H9 (cell line): ENCODE data around the gene GREB1L. TPM values are rescaled to one million over a fixed set of nuclear protein-coding genes. Genes with fewer than 3 reads are reported as not detected.

Experiments used
- DNase-seq: peaks from one replicate; pipeline ENCODE4 v3.0.0-alpha.2; 2017
- H2AFZ ChIP-seq: one replicate; pipeline ENCODE4 v1.6.1; 2013; ENCODE audit warnings: mild to moderate bottlenecking, low read length, control low read depth, moderate library complexity
- H2AK5ac ChIP-seq: 2 replicates; pipeline ENCODE4 v1.6.1; 2013; ENCODE audit warnings: low read length, control low read depth, mixed read lengths; ENCODE audit not compliant: insufficient read length
- H2BK120ac ChIP-seq: one replicate; pipeline ENCODE4 v1.6.1; 2013; ENCODE audit warnings: low read depth, mild to moderate bottlenecking, low read length, control low read depth, inconsistent platforms; ENCODE audit not compliant: poor library complexity, severe bottlenecking
- H2BK12ac ChIP-seq: 2 replicates; pipeline ENCODE4 v1.6.1; 2013; ENCODE audit warnings: low read length, control low read depth, mixed read lengths, low read depth; ENCODE audit not compliant: insufficient read length
- H2BK15ac ChIP-seq: 2 replicates; pipeline ENCODE4 v1.6.1; 2013; ENCODE audit warnings: low read depth, low read length, control low read depth
- H2BK20ac ChIP-seq: one replicate; pipeline ENCODE4 v1.6.1; 2013; ENCODE audit warnings: low read depth, mild to moderate bottlenecking, low read length, control low read depth, inconsistent platforms; ENCODE audit not compliant: poor library complexity, severe bottlenecking
- H2BK5ac ChIP-seq: 2 replicates; pipeline ENCODE4 v1.6.1; 2013; ENCODE audit warnings: low read length, control low read depth, mixed read lengths; ENCODE audit not compliant: insufficient read length
- H3K14ac ChIP-seq: 2 replicates; pipeline ENCODE4 v1.6.1; 2013; ENCODE audit warnings: low read length, control low read depth; ENCODE audit not compliant: insufficient read depth
- H3K18ac ChIP-seq: 2 replicates; pipeline ENCODE4 v1.6.1; 2013; ENCODE audit warnings: low read depth, mild to moderate bottlenecking, mixed read lengths, low read length, control low read depth; ENCODE audit not compliant: insufficient read length
- H3K23ac ChIP-seq: 2 replicates; pipeline ENCODE4 v1.6.1; 2013; ENCODE audit warnings: low read length, control low read depth, mixed read lengths, low read depth; ENCODE audit not compliant: insufficient read length
- H3K23me2 ChIP-seq: 2 replicates; pipeline ENCODE4 v1.6.1; 2013; ENCODE audit warnings: low read depth, mild to moderate bottlenecking, mixed read lengths, low read length, control low read depth; ENCODE audit not compliant: insufficient read length, poor library complexity, severe bottlenecking
- H3K27ac ChIP-seq: 2 replicates; pipeline ENCODE4 v1.5.1; 2013; ENCODE audit warnings: low read length, control low read depth, mixed read lengths, low read depth; ENCODE audit not compliant: insufficient read length
- H3K27me3 ChIP-seq: 2 replicates; pipeline ENCODE4 v1.6.1; 2013; ENCODE audit warnings: low read length, control low read depth, inconsistent platforms; ENCODE audit not compliant: insufficient read depth
- H3K4ac ChIP-seq: 2 replicates; pipeline ENCODE4 v1.6.1; 2013; ENCODE audit warnings: low read depth, mild to moderate bottlenecking, control low read depth, inconsistent platforms, low read length, moderate library complexity
- H3K4me1 ChIP-seq: 2 replicates; pipeline ENCODE4 v1.6.1; 2013; ENCODE audit warnings: low read length, control low read depth, inconsistent platforms; ENCODE audit not compliant: insufficient read depth
- H3K4me2 ChIP-seq: 2 replicates; pipeline ENCODE4 v1.6.1; 2013; ENCODE audit warnings: low read length, control low read depth, mixed read lengths; ENCODE audit not compliant: insufficient read length, insufficient read depth
- H3K56ac ChIP-seq: 2 replicates; pipeline ENCODE4 v1.6.1; 2013; ENCODE audit warnings: low read depth, mild to moderate bottlenecking, mixed read lengths, low read length, control low read depth; ENCODE audit not compliant: insufficient read length
- H3K79me1 ChIP-seq: 2 replicates; pipeline ENCODE4 v1.6.1; 2013; ENCODE audit warnings: low read depth, mild to moderate bottlenecking, moderate library complexity, low read length, control low read depth, inconsistent platforms; ENCODE audit not compliant: insufficient read depth, poor library complexity, severe bottlenecking
- H3K79me2 ChIP-seq: 2 replicates; pipeline ENCODE4 v1.6.1; 2013; ENCODE audit warnings: low read length, control low read depth, inconsistent platforms; ENCODE audit not compliant: insufficient read depth
- H3K9ac ChIP-seq: 2 replicates; pipeline ENCODE4 v1.6.1; 2013; ENCODE audit warnings: low read length, control low read depth, mixed read lengths; ENCODE audit not compliant: insufficient read length; ENCODE audit errors: extremely low read depth
- H3K9me3 ChIP-seq: one replicate; pipeline ENCODE4 v1.6.1; 2013; ENCODE audit warnings: low read depth, low read length, inconsistent platforms; ENCODE audit not compliant: control insufficient read depth
- H3T11ph ChIP-seq: one replicate; pipeline ENCODE4 v1.6.1; 2013; ENCODE audit warnings: mild to moderate bottlenecking, low read length, control low read depth, inconsistent platforms
- H4K20me1 ChIP-seq: one replicate; pipeline ENCODE4 v1.6.1; 2013; ENCODE audit not compliant: control insufficient read depth, insufficient read length, insufficient read depth
- H4K5ac ChIP-seq: 2 replicates; pipeline ENCODE4 v1.6.1; 2013; ENCODE audit warnings: low read depth, mild to moderate bottlenecking, mixed read lengths, low read length, control low read depth; ENCODE audit not compliant: insufficient read length
- H4K8ac ChIP-seq: replicated peaks from 2 replicates; pipeline ENCODE4 v1.6.1; 2013; ENCODE audit warnings: low read length, control low read depth, mixed read lengths, low read depth; ENCODE audit not compliant: insufficient read length
- H4K91ac ChIP-seq: 2 replicates; pipeline ENCODE4 v1.6.1; 2013; ENCODE audit warnings: low read depth, mild to moderate bottlenecking, moderate library complexity, mixed read lengths, low read length, control low read depth; ENCODE audit not compliant: insufficient read length
- H3K27ac Mint-ChIP-seq, 3 experiments: 2 replicates in 2 of 3; 3 replicates in 1 of 3; pipeline ENCODE4 v1.8.0; 2020 to 2021; ENCODE audit warnings: mixed read lengths in 3 of 3, mild to moderate bottlenecking in 1 of 3, moderate library complexity in 1 of 3
- H3K27me3 Mint-ChIP-seq: 2 replicates; pipeline ENCODE4 v1.8.0; 2021; ENCODE audit warnings: low read depth, mild to moderate bottlenecking, moderate library complexity, mixed read lengths
- H3K36me3 Mint-ChIP-seq, 3 experiments: 2 replicates in 2 of 3; 3 replicates in 1 of 3; pipeline ENCODE4 v1.8.0; 2020 to 2021; ENCODE audit warnings: low read depth in 3 of 3, mixed read lengths in 3 of 3; ENCODE audit not compliant: insufficient read depth in 1 of 3
- H3K4me1 Mint-ChIP-seq, 2 experiments: 2 replicates each; pipeline ENCODE4 v1.8.0; 2020; ENCODE audit warnings: mixed read lengths in 2 of 2
- H3K4me3 Mint-ChIP-seq, 2 experiments: 2 replicates in 1 of 2; 3 replicates in 1 of 2; pipeline ENCODE4 v1.8.0; 2020 to 2021; ENCODE audit warnings: mild to moderate bottlenecking in 2 of 2, mixed read lengths in 2 of 2, moderate library complexity in 1 of 2
- H3K9me3 Mint-ChIP-seq, 2 experiments: 2 replicates in 1 of 2; 3 replicates in 1 of 2; pipeline ENCODE4 v1.8.0; 2020; ENCODE audit warnings: mild to moderate bottlenecking in 2 of 2, mixed read lengths in 2 of 2, moderate library complexity in 1 of 2
- WGBS: extraction: QIAGEN DNeasy Blood & Tissue Kit; methylation state at CpG from one replicate; pipeline ENCODE4 v1.1.7; 2013; ENCODE audit warnings: missing lambda C conversion rate, low lambda C conversion rate, mixed read lengths; ENCODE audit not compliant: insufficient read length; ENCODE audit errors: extremely low coverage; 5-methylcytosine and 5-hydroxymethylcytosine counted together
- total RNA-seq: library from RNA; stranded (reverse); gene quantifications from 2 replicates; pipeline ENCODE4 v1.2.1, GENCODE V29; 2021
- TF ChIP-seq, protein P1 (sequence below): fragments of 200-600 bp; sonication (generic); conservative IDR thresholded peaks from 3 replicates; pipeline ENCODE4 v1.8.0; 2021; ENCODE audit warnings: antibody characterized with exemption, mild to moderate bottlenecking

GREB1L gene
- total RNA-seq, 1 experiment from 2014 or later, result 2.7 TPM

DNA sequence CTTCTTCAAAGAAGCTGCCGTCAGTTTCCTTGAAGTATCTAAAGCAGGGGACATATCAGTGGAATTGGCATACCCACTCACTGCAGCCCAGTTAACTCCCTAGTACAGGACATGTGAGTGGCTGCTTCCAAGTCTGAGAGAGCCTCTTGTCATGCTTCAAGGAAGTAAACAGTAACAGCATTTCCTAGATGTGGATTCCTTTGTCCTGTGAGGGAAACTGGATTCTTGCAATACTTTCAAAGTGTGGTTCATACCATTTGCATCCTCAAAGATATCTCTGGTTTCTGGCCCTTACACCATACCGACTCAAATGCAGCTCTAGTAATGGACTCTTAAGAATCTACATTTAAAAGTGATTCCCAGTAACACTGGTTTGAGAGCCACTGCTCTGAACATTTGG lies 271.3 kb downstream of the GREB1L start:
- Histone ChIP-seq H3K4me1 (no peaks in the 10 kb centered on the region), H2BK120ac (no peak overlapping the region), H2AK5ac (no peak overlapping the region), H3K56ac (no peak overlapping the region), H3K14ac (no peak overlapping the region), H3K23ac (no peak overlapping the region), H2BK5ac (no peak overlapping the region), H4K8ac (no peak overlapping the region), H3K27ac (no peak overlapping the region), H3K4ac (no peak overlapping the region), H2BK20ac (no peak overlapping the region), H4K20me1 (no peaks in the 10 kb centered on the region), H3K23me2 (no peaks in the 10 kb centered on the region), H3K79me1 (no peaks in the 10 kb centered on the region), H2BK12ac (no peak overlapping the region), H3K9me3 (no peaks in the 10 kb centered on the region), H3T11ph (no peak overlapping the region), H4K91ac (no peak overlapping the region), H2BK15ac (no peak overlapping the region), H3K27me3 (no peaks in the 10 kb centered on the region), H3K18ac (no peak overlapping the region), H3K4me2 (no peak overlapping the region), H3K79me2 (no peaks in the 10 kb centered on the region), H3K9ac (no peak overlapping the region), H4K5ac (no peak overlapping the region), H2AFZ (no peak overlapping the region)
- H3K4me3 Mint-ChIP-seq, result no peak overlapping the region
- TF ChIP-seq, protein P1, sequence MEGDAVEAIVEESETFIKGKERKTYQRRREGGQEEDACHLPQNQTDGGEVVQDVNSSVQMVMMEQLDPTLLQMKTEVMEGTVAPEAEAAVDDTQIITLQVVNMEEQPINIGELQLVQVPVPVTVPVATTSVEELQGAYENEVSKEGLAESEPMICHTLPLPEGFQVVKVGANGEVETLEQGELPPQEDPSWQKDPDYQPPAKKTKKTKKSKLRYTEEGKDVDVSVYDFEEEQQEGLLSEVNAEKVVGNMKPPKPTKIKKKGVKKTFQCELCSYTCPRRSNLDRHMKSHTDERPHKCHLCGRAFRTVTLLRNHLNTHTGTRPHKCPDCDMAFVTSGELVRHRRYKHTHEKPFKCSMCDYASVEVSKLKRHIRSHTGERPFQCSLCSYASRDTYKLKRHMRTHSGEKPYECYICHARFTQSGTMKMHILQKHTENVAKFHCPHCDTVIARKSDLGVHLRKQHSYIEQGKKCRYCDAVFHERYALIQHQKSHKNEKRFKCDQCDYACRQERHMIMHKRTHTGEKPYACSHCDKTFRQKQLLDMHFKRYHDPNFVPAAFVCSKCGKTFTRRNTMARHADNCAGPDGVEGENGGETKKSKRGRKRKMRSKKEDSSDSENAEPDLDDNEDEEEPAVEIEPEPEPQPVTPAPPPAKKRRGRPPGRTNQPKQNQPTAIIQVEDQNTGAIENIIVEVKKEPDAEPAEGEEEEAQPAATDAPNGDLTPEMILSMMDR, result no peak
- H3K27me3 Mint-ChIP-seq, result no peaks in the 10 kb centered on the region
- H3K4me1 Mint-ChIP-seq, result peaks cover under 1 to 3% of the 10 kb centered on the region in 2 experiments; a peak in 3 of 4 replicates
- H3K9me3 Mint-ChIP-seq, result no peaks in the 10 kb centered on the region; a peak in 1 of 5 replicates
- WGBS, result no CpG with 5 or more reads among the region's 2 CpGs
- peaks cover 8 to 35% (median 9%) of the 10 kb centered on the region in 3 experiments; a peak in 6 of 7 replicates for H3K36me3 Mint-ChIP-seq
- H3K27ac Mint-ChIP-seq, result peak overlapping the region in 1 of 3 experiments; percentile 69; a peak in 1 of 7 replicates
- no peak for DNase-seq
